TTC549 (cell line): Measurements from ENCODE around the gene OR2S2.

Source experiments
- FAIRE-seq: peaks from 2 replicates; lab custom pipeline; 2012; peaks lifted over from hg19 to GRCh38; lab: Jason Lieb, UNC

The OR2S2 gene

DNA sequence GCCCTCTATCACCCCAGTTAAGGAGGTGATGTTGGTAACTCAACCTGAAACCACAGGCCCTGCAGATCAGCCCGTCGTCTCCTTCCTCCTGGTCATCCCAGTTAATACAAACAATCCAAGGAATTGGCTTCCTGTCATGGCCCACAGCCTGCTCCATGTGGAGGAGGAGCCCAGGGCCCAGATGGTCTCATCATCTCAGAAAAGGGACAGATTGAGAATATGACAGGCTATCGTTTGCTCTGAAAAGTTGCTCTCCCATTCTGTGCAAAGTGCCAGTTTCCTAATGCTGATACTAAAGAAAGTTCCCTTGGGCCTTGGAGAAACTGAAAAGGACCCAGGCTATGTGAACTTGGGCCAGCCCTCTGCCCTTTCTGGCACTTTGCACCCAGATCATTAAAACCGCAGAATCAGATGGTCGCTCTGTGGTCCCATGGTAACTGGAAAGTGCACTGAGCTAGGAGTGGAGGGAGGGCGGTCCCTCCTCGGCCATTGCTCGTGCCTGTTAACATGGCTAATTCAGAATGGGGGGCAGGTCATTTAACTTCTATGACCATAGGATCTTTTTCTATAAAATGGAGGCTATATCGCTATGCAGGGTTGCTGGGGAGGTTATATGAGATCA lies 49.3 kb downstream of the OR2S2 start:
- no peak for FAIRE-seq

DNA sequence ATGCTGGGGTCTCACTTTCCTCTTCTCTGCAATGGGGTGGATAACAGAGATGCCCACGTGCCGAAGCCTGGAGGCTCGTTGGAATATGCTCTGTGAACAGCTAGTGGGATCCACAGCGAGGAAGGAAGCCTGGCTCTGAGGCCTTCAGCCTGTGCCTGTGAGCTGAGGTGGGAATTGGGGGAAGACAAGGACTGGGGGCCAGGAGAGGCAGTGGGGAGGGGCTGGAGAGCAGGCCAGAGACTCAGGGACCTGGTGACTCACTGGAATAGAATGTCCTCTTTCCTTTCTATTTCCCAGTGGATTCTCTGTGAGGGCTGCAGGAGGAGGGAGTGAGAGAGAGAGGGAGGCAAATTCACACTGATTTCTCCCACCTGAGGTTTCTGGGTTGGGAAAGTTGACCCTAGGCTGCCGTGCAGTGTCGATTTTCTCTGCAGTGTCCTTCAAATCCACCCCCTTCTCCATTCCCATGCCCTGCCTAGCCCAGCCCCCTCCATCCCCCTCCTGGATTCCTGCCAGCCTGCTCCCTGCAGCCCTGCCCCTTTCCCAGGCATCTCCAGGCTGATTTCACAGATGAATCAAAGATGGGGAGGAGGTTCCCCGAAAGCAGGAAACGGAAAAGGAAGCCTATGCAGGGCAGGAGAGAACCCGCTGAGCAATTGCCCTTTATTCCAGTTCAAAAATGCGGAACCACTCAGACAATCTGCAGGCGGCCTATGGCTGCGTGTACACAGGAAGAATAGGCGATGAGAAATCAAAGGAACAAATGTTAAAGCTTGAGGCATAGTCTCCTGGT lies 50.0 kb downstream of the OR2S2 start:
- peak; percentile 65 for FAIRE-seq
